AG10803 (cell line): ENCODE measurements around the gene LDB2.
A peak's percentile ranks its signal among the peaks of the same experiment; 100 is the strongest.

Experiments
- DNase-seq: peaks from one replicate; pipeline ENCODE4 v3.0.0; 2010; ENCODE audit warnings: low read depth
- H3K4me3 ChIP-seq: 2 replicates; pipeline ENCODE4 v1.5.1; 2011; ENCODE audit warnings: mild to moderate bottlenecking, low read length, control low read depth
- CTCF ChIP-seq: conservative IDR thresholded peaks from 2 replicates; pipeline ENCODE4 v1.5.1; 2011; ENCODE audit warnings: mild to moderate bottlenecking, low read length, control low read depth, inconsistent platforms

LDB2 gene

GRCh38 chr4:16717266-16717970 lies 181.0 kb downstream of the LDB2 start:
- no peak overlapping the region for H3K4me3 ChIP-seq
- DNase-seq: peak; percentile 62
- TF ChIP-seq CTCF: no peak

- peak; percentile 39 for DNase-seq
- no peak overlapping the region for H3K4me3 ChIP-seq
- TF ChIP-seq CTCF: no peak
These were observed 183.0 kb downstream of the LDB2 start for GRCh38 chr4:16715482-16715881.

GRCh38 chr4:16714191-16714590 lies 184.3 kb downstream of the LDB2 start:
- no peak for DNase-seq
- H3K4me3 ChIP-seq: no peak overlapping the region
- no peak for TF ChIP-seq CTCF

- H3K4me3 ChIP-seq: no peak overlapping the region
- TF ChIP-seq CTCF: no peak
- no peak for DNase-seq
These were observed 184.7 kb downstream of the LDB2 start for GRCh38 chr4:16713696-16714095.

GRCh38 chr4:16713271-16713670 lies 185.2 kb downstream of the LDB2 start:
- no peak for TF ChIP-seq CTCF
- H3K4me3 ChIP-seq: no peak overlapping the region

GRCh38 chr4:16710198-16710597 lies 188.2 kb downstream of the LDB2 start:
- DNase-seq: no peak
- no peak overlapping the region for H3K4me3 ChIP-seq
- no peak for TF ChIP-seq CTCF

More at GRCh38 chr4:16713271-16713670, 185.2 kb downstream of the LDB2 start:
- DNase-seq: no peak

GRCh38 chr4:16707874-16708273 lies 190.6 kb downstream of the LDB2 start:
- peak; percentile 81 for DNase-seq
- H3K4me3 ChIP-seq: no peak overlapping the region

More at GRCh38 chr4:16707874-16708273, 190.6 kb downstream of the LDB2 start:
- TF ChIP-seq CTCF: no peak
